ENCODE measurements around the gene VANGL2.

The VANGL2 gene

DNA sequence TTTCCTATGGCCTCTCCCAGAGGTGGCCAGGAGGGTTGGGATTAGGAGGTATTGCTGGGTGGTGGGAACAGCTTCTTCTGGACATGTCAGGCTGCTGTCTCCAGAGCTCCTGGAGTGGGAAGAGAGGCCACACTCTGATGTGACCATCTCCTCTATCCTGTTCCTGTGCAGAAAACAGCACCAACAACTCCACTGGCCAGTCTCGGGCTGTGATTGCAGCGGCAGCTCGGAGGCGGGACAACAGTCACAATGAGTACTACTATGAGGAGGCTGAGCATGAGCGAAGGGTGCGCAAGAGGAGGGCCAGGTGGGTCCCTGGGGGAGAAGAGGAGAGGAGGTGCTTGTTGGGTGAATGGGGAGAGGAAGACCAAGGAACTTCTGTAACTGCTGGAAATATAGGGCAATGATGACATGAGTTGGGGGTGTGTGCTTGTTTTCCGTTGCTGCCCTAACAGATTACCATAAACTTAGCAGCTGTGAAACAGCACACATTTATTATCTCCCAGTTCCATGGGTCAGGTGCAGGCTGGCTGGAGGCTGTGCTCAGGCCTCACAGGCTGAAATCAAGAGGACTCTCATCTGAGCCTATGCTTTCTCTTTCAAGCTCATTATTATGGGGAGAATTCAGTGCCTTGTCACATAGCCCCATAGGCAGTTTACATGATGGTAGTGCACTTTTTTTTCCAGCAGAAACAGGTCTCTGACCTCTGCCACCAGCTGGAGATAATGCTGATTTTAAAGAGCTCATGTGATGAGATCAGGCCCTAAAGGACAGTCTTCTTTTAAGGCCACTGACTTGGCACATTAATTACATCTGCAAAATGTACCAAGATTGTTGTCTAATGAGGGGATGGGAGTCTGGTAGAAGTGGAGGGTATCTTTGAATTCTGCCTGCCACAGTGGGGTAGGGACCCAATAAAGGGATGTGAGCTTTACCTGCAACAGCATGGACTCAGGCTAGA is 20.8 kb downstream of the VANGL2 start:
- peaks cover 11% of the 10 kb centered on the region for H3K27me3 ChIP-seq (ENCODE audit: control insufficient read depth, insufficient read depth, low read length)
- H3K36me3 ChIP-seq (ENCODE audit: insufficient read depth, low read length), result no peaks in the 10 kb centered on the region
- no peak overlapping the region for H3K9ac ChIP-seq (ENCODE audit: low read depth, low read length)
- no peaks in the 10 kb centered on the region for H3K9me3 ChIP-seq (replicated peaks; ENCODE audit: low read length)
- H3K4me1 ChIP-seq (ENCODE audit: control insufficient read depth, insufficient read depth, low read length), result no peaks in the 10 kb centered on the region
- no peak overlapping the region for H3K4me3 ChIP-seq (ENCODE audit: low read length)
- H3K4me2 ChIP-seq (ENCODE audit: low read length), result no peak overlapping the region

DNA sequence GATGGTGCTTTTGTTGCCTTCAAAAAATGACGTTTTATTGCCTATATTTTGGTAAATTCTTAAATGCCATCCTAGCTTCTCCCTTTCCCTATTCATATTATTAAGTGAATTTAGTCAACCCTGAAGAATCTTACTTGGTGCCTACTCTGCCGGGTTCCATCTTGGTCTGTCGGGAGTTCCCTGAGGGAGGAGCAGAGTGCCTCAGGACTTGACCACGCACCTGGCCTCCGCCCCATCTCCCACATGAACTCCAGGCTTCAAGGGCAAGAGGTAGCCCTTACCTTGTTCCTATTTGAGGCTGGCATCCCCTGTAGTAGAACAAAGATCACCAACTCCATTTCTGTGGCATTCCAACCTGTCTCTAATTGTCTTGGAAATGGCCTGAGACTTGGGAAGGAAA is 21.5 kb downstream of the VANGL2 start:
- Histone ChIP-seq H3K4me2 (ENCODE audit: low read length) (no peak overlapping the region), H3K27me3 (ENCODE audit: control insufficient read depth, insufficient read depth, low read length) (peaks cover 11% of the 10 kb centered on the region), H3K9ac (ENCODE audit: low read depth, low read length) (no peak overlapping the region), H3K9me3 (replicated peaks; ENCODE audit: low read length) (no peaks in the 10 kb centered on the region), H3K4me3 (ENCODE audit: low read length) (no peak overlapping the region), H3K36me3 (ENCODE audit: insufficient read depth, low read length) (no peaks in the 10 kb centered on the region), H3K4me1 (ENCODE audit: control insufficient read depth, insufficient read depth, low read length) (no peaks in the 10 kb centered on the region)

DNA sequence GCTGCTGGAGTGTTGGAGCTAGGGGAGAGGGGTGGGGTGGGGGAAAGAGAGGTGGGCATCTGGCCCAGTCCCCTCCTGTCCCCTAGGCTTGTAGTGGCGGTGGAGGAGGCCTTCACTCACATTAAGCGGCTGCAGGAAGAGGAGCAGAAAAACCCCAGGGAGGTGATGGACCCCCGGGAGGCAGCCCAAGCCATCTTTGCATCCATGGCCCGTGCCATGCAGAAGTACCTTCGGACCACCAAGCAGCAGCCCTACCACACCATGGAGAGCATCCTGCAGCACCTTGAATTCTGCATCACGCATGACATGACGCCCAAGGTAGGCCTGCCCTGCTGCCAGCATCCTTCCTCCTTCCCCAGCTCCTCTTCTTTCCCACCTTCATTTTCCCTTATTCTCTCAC is 23.6 kb downstream of the VANGL2 start:
- no peaks in the 10 kb centered on the region for H3K9me3 ChIP-seq (replicated peaks; ENCODE audit: low read length)
- H3K27me3 ChIP-seq (ENCODE audit: control insufficient read depth, insufficient read depth, low read length), result peaks cover 6% of the 10 kb centered on the region
- H3K4me3 ChIP-seq (ENCODE audit: low read length), result no peak overlapping the region
- no peaks in the 10 kb centered on the region for H3K36me3 ChIP-seq (ENCODE audit: insufficient read depth, low read length)
- H3K4me2 ChIP-seq (ENCODE audit: low read length), result no peak overlapping the region
- H3K9ac ChIP-seq (ENCODE audit: low read depth, low read length), result no peak overlapping the region
- no peaks in the 10 kb centered on the region for H3K4me1 ChIP-seq (ENCODE audit: control insufficient read depth, insufficient read depth, low read length)

DNA sequence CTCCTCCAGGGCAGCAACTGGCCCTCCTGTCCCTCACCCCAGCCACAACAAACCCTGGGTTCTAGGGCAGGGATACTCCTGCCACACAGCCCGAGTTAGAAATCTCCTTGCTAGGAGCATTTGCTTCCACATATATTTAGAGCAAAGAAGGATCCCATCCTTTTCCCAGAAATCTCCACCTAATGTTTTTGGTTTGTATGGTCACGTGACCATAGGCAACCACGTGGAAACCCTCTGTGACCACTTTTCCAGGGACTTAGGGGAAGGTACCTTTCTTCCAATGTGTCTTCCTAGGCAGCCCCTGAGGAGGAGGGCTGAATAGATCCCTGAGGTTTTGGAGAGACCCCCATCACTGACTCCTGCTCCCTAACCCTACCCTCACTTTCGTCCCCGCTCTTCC is 25.5 kb downstream of the VANGL2 start:
- H3K36me3 ChIP-seq (ENCODE audit: insufficient read depth, low read length), result no peaks in the 10 kb centered on the region
- H3K27me3 ChIP-seq (ENCODE audit: control insufficient read depth, insufficient read depth, low read length), result peaks cover 10% of the 10 kb centered on the region
- no peak overlapping the region for H3K9ac ChIP-seq (ENCODE audit: low read depth, low read length)
- H3K9me3 ChIP-seq (replicated peaks; ENCODE audit: low read length), result no peaks in the 10 kb centered on the region
- H3K4me1 ChIP-seq (ENCODE audit: control insufficient read depth, insufficient read depth, low read length), result no peaks in the 10 kb centered on the region
- no peak overlapping the region for H3K4me2 ChIP-seq (ENCODE audit: low read length)
- no peak overlapping the region for H3K4me3 ChIP-seq (ENCODE audit: low read length)

DNA sequence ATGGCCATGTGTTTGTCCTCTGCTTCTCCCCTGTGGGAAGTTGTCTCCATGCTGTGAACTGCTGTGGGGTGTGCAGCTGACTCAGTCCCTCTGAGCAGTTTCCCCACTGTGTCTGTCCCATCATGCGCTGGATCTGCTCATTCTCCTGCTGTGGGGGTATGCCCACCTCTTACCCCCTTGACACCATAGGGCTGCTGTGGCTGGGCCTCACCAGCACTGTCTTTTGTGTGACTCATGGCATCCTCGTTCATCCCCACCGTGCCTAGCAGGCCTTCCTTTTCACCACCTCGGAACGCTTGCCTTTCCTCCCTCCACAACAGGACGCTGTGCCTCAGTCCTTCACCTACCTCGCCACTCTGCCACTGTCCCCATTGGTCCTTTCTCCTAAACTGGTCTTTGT is 27.3 kb downstream of the VANGL2 start:
- peaks cover 12% of the 10 kb centered on the region for H3K27me3 ChIP-seq (ENCODE audit: control insufficient read depth, insufficient read depth, low read length)
- H3K36me3 ChIP-seq (ENCODE audit: insufficient read depth, low read length), result no peaks in the 10 kb centered on the region
- H3K9me3 ChIP-seq (replicated peaks; ENCODE audit: low read length), result no peaks in the 10 kb centered on the region
- no peak overlapping the region for H3K4me3 ChIP-seq (ENCODE audit: low read length)
- no peaks in the 10 kb centered on the region for H3K4me1 ChIP-seq (ENCODE audit: control insufficient read depth, insufficient read depth, low read length)
- no peak overlapping the region for H3K4me2 ChIP-seq (ENCODE audit: low read length)
- no peak overlapping the region for H3K9ac ChIP-seq (ENCODE audit: low read depth, low read length)

DNA sequence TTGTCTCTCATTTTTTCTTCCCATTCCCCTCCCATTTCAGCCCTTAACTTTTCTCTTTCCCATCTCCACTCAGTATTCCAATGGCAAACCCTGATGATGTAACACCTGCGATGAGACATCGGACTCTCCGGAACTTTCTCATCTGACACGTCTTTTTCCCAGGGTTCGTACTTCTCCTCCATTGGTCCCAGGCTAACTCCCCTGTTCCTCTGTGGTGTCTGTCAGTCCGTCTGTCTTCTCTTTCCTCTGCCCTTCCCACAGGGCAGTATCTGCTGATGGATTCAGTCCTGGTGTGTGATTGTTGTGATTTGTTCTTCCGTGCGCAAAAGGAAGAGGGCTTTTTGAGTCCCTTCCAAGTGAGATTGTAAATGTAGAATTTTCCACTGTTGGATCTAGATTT is 27.7 kb downstream of the VANGL2 start:
- Histone ChIP-seq H3K36me3 (ENCODE audit: insufficient read depth, low read length) (no peaks in the 10 kb centered on the region), H3K9me3 (replicated peaks; ENCODE audit: low read length) (no peaks in the 10 kb centered on the region), H3K4me2 (ENCODE audit: low read length) (no peak overlapping the region), H3K9ac (ENCODE audit: low read depth, low read length) (no peak overlapping the region), H3K4me1 (ENCODE audit: control insufficient read depth, insufficient read depth, low read length) (no peaks in the 10 kb centered on the region), H3K4me3 (ENCODE audit: low read length) (no peak overlapping the region), H3K27me3 (ENCODE audit: control insufficient read depth, insufficient read depth, low read length) (peaks cover 12% of the 10 kb centered on the region)

DNA sequence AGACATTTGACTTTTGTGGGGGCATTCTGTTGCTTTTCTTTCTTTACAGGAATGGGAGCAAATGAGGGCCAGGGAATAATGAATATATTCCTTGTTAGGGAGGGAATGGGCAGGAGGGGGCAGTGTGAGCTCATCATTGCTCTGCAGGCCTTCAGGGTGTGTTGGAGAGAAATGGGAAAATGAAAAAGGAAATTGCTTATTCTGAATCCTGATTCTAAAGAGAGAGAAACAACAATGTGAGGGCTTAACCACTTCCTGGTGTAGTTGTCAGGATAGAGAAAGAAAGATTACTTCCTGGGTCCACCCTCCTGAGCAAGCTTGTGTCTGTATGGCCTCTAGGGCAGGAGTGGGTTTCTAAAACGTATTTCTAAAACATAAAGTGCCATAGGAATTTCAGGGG is 28.3 kb downstream of the VANGL2 start:
- no peaks in the 10 kb centered on the region for H3K4me1 ChIP-seq (ENCODE audit: control insufficient read depth, insufficient read depth, low read length)
- peaks cover 12% of the 10 kb centered on the region for H3K27me3 ChIP-seq (ENCODE audit: control insufficient read depth, insufficient read depth, low read length)
- no peak overlapping the region for H3K4me3 ChIP-seq (ENCODE audit: low read length)
- no peaks in the 10 kb centered on the region for H3K36me3 ChIP-seq (ENCODE audit: insufficient read depth, low read length)
- H3K9ac ChIP-seq (ENCODE audit: low read depth, low read length), result no peak overlapping the region
- H3K4me2 ChIP-seq (ENCODE audit: low read length), result no peak overlapping the region
- H3K9me3 ChIP-seq (replicated peaks; ENCODE audit: low read length), result no peaks in the 10 kb centered on the region

DNA sequence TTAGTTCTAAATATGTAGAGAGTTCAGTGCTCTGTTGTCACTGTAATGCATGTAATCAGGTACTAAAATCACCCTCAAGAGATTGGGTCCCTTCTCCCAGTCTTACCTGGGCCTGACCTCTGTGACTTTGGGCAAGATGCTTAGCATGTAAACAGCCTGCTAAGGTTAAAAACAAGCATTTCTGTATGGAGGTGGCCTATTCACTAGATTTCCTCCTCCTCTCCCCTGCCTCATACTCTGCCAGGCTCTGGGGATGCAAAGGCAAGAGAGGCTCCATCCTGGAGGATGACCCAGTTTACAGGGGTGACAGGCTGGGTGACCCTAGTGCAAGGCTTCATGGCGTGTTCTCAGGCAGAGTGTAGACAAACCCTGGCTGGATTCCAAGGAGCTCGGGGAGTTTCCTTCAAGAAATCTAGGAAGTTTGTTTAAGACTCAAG is 28.8 kb downstream of the VANGL2 start:
- H3K36me3 ChIP-seq (ENCODE audit: insufficient read depth, low read length), result no peaks in the 10 kb centered on the region
- no peak overlapping the region for H3K9ac ChIP-seq (ENCODE audit: low read depth, low read length)
- peaks cover 15% of the 10 kb centered on the region for H3K27me3 ChIP-seq (ENCODE audit: control insufficient read depth, insufficient read depth, low read length)
- no peaks in the 10 kb centered on the region for H3K9me3 ChIP-seq (replicated peaks; ENCODE audit: low read length)
- H3K4me3 ChIP-seq (ENCODE audit: low read length), result no peak overlapping the region
- H3K4me2 ChIP-seq (ENCODE audit: low read length), result no peak overlapping the region
- no peaks in the 10 kb centered on the region for H3K4me1 ChIP-seq (ENCODE audit: control insufficient read depth, insufficient read depth, low read length)

DNA sequence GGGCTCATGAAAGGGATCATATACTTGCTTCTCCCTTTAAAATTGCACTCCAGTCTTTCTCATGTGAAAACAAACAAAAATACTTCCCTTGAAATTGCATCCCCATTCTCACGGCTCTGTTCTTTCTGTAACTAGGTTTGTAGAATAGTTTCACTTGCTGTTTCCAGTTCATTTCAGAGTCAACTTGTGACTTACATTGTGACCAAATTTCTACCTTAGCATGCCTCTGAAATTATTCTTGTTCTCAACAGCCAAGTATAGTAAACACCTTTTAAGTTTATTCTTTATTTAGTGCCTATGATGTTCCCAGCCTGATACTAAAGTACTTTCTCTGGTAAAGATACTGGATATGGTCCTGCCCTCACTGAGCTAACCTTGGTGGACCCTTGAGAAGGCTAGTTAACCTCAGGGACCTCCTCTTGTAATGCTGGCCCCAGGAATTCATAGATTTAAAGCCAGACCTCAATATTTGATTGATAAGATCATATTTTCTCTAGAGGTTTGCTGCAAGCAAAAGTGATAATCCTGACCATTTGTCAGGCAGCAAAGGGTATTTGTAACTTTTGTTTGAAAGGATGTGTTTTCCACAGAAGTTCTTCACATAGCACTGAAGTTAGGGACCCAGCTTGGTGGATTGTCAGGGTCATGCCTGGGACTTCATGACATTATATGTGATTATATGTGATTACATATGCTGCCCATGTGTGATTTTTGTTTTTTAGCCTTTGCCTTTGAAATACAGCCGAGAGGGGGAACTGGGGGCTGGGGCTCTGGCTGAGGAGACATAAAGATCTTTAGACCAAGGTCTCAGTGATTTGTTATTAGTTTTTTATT is 29.6 kb downstream of the VANGL2 start:
- no peak overlapping the region for H3K4me2 ChIP-seq (ENCODE audit: low read length)
- no peak overlapping the region for H3K9ac ChIP-seq (ENCODE audit: low read depth, low read length)
- H3K4me1 ChIP-seq (ENCODE audit: control insufficient read depth, insufficient read depth, low read length), result no peaks in the 10 kb centered on the region
- no peak overlapping the region for H3K4me3 ChIP-seq (ENCODE audit: low read length)
- H3K27me3 ChIP-seq (ENCODE audit: control insufficient read depth, insufficient read depth, low read length), result peaks cover 11% of the 10 kb centered on the region
- H3K36me3 ChIP-seq (ENCODE audit: insufficient read depth, low read length), result no peaks in the 10 kb centered on the region
- no peaks in the 10 kb centered on the region for H3K9me3 ChIP-seq (replicated peaks; ENCODE audit: low read length)

DNA sequence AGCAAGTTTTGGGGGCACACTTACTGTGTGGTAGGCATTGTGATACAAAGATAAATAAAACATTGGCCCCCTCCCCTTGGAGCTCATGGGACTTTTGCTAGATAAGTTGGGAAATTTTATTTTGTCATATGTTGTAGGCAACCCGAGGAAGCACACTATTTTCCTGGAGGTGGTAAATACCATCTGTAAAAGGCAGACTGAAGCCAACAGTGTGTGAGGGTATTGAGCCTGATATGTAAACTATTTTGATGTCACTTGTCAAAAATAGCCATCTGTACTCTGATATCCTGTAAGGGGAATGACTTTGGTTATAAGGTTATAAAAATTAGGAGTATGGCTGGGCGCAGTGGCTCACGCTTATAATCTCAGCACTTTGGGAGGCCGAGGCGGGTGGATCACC is 30.6 kb downstream of the VANGL2 start:
- no peak overlapping the region for H3K4me3 ChIP-seq (ENCODE audit: low read length)
- no peak overlapping the region for H3K4me2 ChIP-seq (ENCODE audit: low read length)
- peaks cover 15% of the 10 kb centered on the region for H3K27me3 ChIP-seq (ENCODE audit: control insufficient read depth, insufficient read depth, low read length)
- no peak overlapping the region for H3K9ac ChIP-seq (ENCODE audit: low read depth, low read length)
- H3K9me3 ChIP-seq (replicated peaks; ENCODE audit: low read length), result no peaks in the 10 kb centered on the region
- no peaks in the 10 kb centered on the region for H3K36me3 ChIP-seq (ENCODE audit: insufficient read depth, low read length)
- H3K4me1 ChIP-seq (ENCODE audit: control insufficient read depth, insufficient read depth, low read length), result no peaks in the 10 kb centered on the region

DNA sequence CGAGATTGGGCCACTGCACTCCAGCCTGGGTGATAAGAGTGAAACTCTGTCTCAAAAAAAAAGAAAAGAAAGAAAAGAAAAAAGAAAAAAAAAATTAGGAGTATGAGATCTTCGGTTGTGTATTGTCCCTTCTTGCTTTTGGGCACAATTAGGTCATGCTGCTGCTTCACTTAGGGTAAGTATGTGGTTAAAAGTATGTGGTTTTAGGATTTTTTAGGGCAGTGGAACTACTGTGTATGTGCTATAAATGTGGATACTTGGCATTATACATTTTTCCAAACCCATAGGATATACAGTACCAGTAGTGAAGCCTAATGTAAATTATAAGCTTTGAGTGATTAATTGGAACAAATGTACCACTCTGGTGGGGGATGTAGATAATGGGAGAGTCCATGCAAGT is 31.2 kb downstream of the VANGL2 start:
- H3K27me3 ChIP-seq (ENCODE audit: control insufficient read depth, insufficient read depth, low read length), result peaks cover 15% of the 10 kb centered on the region
- no peaks in the 10 kb centered on the region for H3K36me3 ChIP-seq (ENCODE audit: insufficient read depth, low read length)
- no peaks in the 10 kb centered on the region for H3K9me3 ChIP-seq (replicated peaks; ENCODE audit: low read length)
- no peak overlapping the region for H3K4me3 ChIP-seq (ENCODE audit: low read length)
- no peak overlapping the region for H3K4me2 ChIP-seq (ENCODE audit: low read length)
- H3K9ac ChIP-seq (ENCODE audit: low read depth, low read length), result no peak overlapping the region
- no peaks in the 10 kb centered on the region for H3K4me1 ChIP-seq (ENCODE audit: control insufficient read depth, insufficient read depth, low read length)

All from skeletal muscle satellite cell (primary cell).